ENCODE measurements around the gene ITGAV. TPM values are rescaled to one million over a fixed set of nuclear protein-coding genes. Genes with fewer than 3 reads are reported as not detected.

The ITGAV gene
- total RNA-seq, 2 experiments from 2014 or later = 2.9 to 3.7 TPM

- H3K4me3 Mint-ChIP-seq = no peak overlapping the region
- TF ChIP-seq CTCF (IDR thresholded peaks at IDR 0.05) = no peak
- Histone ChIP-seq H3K4me3 (ENCODE audit: low read length) (no peak overlapping the region), H3K36me3 (ENCODE audit: insufficient read depth, low read length) (peaks cover 4% of the 10 kb centered on the region), H3K9me3 (ENCODE audit: control insufficient read depth in 1 of 2, insufficient read depth in 1 of 2, low read length in 2 of 2) (no peaks in the 10 kb centered on the region), H3K4me1 (ENCODE audit: insufficient read depth, low read length) (no peaks in the 10 kb centered on the region), H3K27ac (ENCODE audit: low read depth in 1 of 2, low read length in 2 of 2) (no peak overlapping the region), H3K27me3 (ENCODE audit: control insufficient read depth in 1 of 2, insufficient read depth in 2 of 2, low read length in 2 of 2) (no peaks in the 10 kb centered on the region)
- ATAC-seq (ENCODE audit: poor library complexity) (no peak), DNase-seq (no peak)
- H3K4me1 Mint-ChIP-seq (ENCODE audit: low read depth) = no peaks in the 10 kb centered on the region
- ChIA-PET CTCF (no interaction called here), POLR2A (no interaction called here)
- H3K36me3 Mint-ChIP-seq (ENCODE audit: low read depth) = peaks cover 10% of the 10 kb centered on the region
- intact Hi-C loops (cut with DNase I, micrococcal nuclease) = no loop called here
- no peaks in the 10 kb centered on the region for H3K27me3 Mint-ChIP-seq
- H3K27ac Mint-ChIP-seq = no peak overlapping the region
- H3K9me3 Mint-ChIP-seq = no peaks in the 10 kb centered on the region
Measured at GRCh38 chr2:186648130-186648529, 58.3 kb downstream of the ITGAV start.

- Mint-ChIP-seq H3K27ac (no peak overlapping the region), H3K4me1 (ENCODE audit: low read depth) (no peaks in the 10 kb centered on the region), H3K36me3 (ENCODE audit: low read depth) (peaks cover 38% of the 10 kb centered on the region), H3K4me3 (no peak overlapping the region), H3K27me3 (no peaks in the 10 kb centered on the region), H3K9me3 (no peaks in the 10 kb centered on the region)
- H3K4me1 ChIP-seq (ENCODE audit: insufficient read depth, low read length) = no peaks in the 10 kb centered on the region
- no peaks in the 10 kb centered on the region for H3K27me3 ChIP-seq (ENCODE audit: control insufficient read depth in 1 of 2, insufficient read depth in 2 of 2, low read length in 2 of 2)
- no peak overlapping the region for H3K27ac ChIP-seq (ENCODE audit: low read depth in 1 of 2, low read length in 2 of 2)
- no peak for TF ChIP-seq CTCF (IDR thresholded peaks at IDR 0.05)
- H3K9me3 ChIP-seq (ENCODE audit: control insufficient read depth in 1 of 2, insufficient read depth in 1 of 2, low read length in 2 of 2) = no peaks in the 10 kb centered on the region
- H3K36me3 ChIP-seq (ENCODE audit: insufficient read depth, low read length) = peaks cover 3% of the 10 kb centered on the region
- ChIA-PET POLR2A (no interaction called here), CTCF (no interaction called here)
- no peak overlapping the region for H3K4me3 ChIP-seq (ENCODE audit: low read length)
- ATAC-seq (ENCODE audit: poor library complexity) (no peak), DNase-seq (no peak)
- intact Hi-C loops (cut with DNase I, micrococcal nuclease) = no loop called here
Measured at GRCh38 chr2:186653511-186653910, 63.7 kb downstream of the ITGAV start.

- ChIA-PET CTCF (no interaction called here), POLR2A (no interaction called here)
- intact Hi-C loops (cut with DNase I, micrococcal nuclease) = no loop called here
- no peak for ATAC-seq (ENCODE audit: poor library complexity)
- no peak for DNase-seq
- no peak for TF ChIP-seq CTCF (IDR thresholded peaks at IDR 0.05)
- Histone ChIP-seq H3K4me3 (ENCODE audit: low read length) (no peak overlapping the region), H3K4me1 (ENCODE audit: insufficient read depth, low read length) (no peaks in the 10 kb centered on the region), H3K27ac (ENCODE audit: low read depth in 1 of 2, low read length in 2 of 2) (no peak overlapping the region), H3K27me3 (ENCODE audit: control insufficient read depth in 1 of 2, insufficient read depth in 2 of 2, low read length in 2 of 2) (no peaks in the 10 kb centered on the region), H3K9me3 (ENCODE audit: control insufficient read depth in 1 of 2, insufficient read depth in 1 of 2, low read length in 2 of 2) (no peaks in the 10 kb centered on the region), H3K36me3 (ENCODE audit: insufficient read depth, low read length) (peaks cover 8% of the 10 kb centered on the region)
- no peaks in the 10 kb centered on the region for H3K9me3 Mint-ChIP-seq
- no peak overlapping the region for H3K27ac Mint-ChIP-seq
- no peak overlapping the region for H3K4me3 Mint-ChIP-seq
- H3K36me3 Mint-ChIP-seq (ENCODE audit: low read depth) = peaks cover 55% of the 10 kb centered on the region
- H3K27me3 Mint-ChIP-seq = no peaks in the 10 kb centered on the region
- H3K4me1 Mint-ChIP-seq (ENCODE audit: low read depth) = no peaks in the 10 kb centered on the region
Measured at GRCh38 chr2:186659383-186659782, 69.5 kb downstream of the ITGAV start.

All from CD4-positive, alpha-beta T cell (primary cell).